SK-N-SH treated with all-trans-retinoic acid at 6 μM for 48 hours (cell line): ENCODE measurements around the gene NACC1.

Experiments
- ATAC-seq: fragments of 200-7000 bp; cut with Tn5 transposase; 3 replicates; pipeline ENCODE4 v1.9.1; 2020; ENCODE audit warnings: mild to moderate bottlenecking, moderate library complexity
- ARNTL ChIP-seq: fragments of 450-650 bp; formaldehyde crosslinking; IDR thresholded peaks from 2 replicates; pipeline ENCODE4 v1.5.0; 2020; ENCODE audit warnings: low read depth, mild to moderate bottlenecking, moderate library complexity, borderline replicate concordance
- BACH2 ChIP-seq: fragments of 250-450 bp; sonication (Bioruptor Pico); IDR thresholded peaks from 2 replicates; pipeline ENCODE4 v1.9.0; 2021; ENCODE audit warnings: mild to moderate bottlenecking, borderline replicate concordance
- CREB5 ChIP-seq: fragments of 250-450 bp; sonication (Bioruptor Pico); IDR thresholded peaks from 2 replicates; pipeline ENCODE4 v1.5.1; 2020; ENCODE audit warnings: low read depth, mild to moderate bottlenecking, moderate library complexity
- CSDC2 ChIP-seq: fragments of 250-450 bp; sonication (Bioruptor Pico); IDR thresholded peaks from 2 replicates; pipeline ENCODE4 v1.5.0; 2020; ENCODE audit warnings: mild to moderate bottlenecking, moderate library complexity
- CSRNP3 ChIP-seq: fragments of 250-450 bp; sonication (Bioruptor Pico); IDR thresholded peaks from 2 replicates; pipeline ENCODE4 v1.5.1; 2021; ENCODE audit warnings: mild to moderate bottlenecking, moderate library complexity
- ESRRG ChIP-seq: fragments of 250-450 bp; sonication (Bioruptor Pico); IDR thresholded peaks from 2 replicates; pipeline ENCODE4 v1.6.1; 2021; ENCODE audit warnings: mild to moderate bottlenecking
- GLIS3 ChIP-seq: fragments of 250-450 bp; sonication (Bioruptor Pico); IDR thresholded peaks from 2 replicates; pipeline ENCODE4 v1.5.0; 2020; ENCODE audit warnings: mild to moderate bottlenecking, moderate library complexity
- ISL1 ChIP-seq: fragments of 250-450 bp; sonication (Bioruptor Pico); IDR thresholded peaks from 2 replicates; pipeline ENCODE4 v2.1.2; 2022; ENCODE audit warnings: mild to moderate bottlenecking, moderate library complexity
- OSR1 ChIP-seq: fragments of 250-450 bp; sonication (Bioruptor Pico); IDR thresholded peaks from 2 replicates; pipeline ENCODE4 v1.8.0; 2022; ENCODE audit warnings: moderate library complexity, mild to moderate bottlenecking, inconsistent platforms
- POU6F1 ChIP-seq: fragments of 250-450 bp; sonication (Bioruptor Pico); IDR thresholded peaks from 2 replicates; pipeline ENCODE4 v1.8.0; 2021; ENCODE audit warnings: low read depth, mild to moderate bottlenecking, moderate library complexity, borderline replicate concordance
- PPARA ChIP-seq: fragments of 250-450 bp; sonication (Bioruptor Pico); IDR thresholded peaks from 2 replicates; pipeline ENCODE4 v1.5.0; 2020; ENCODE audit warnings: mild to moderate bottlenecking, borderline replicate concordance
- RARB ChIP-seq: fragments of 250-450 bp; sonication (Bioruptor Pico); IDR thresholded peaks from 2 replicates; pipeline ENCODE4 v1.8.0; 2021; ENCODE audit warnings: mild to moderate bottlenecking, moderate library complexity
- SNAI2 ChIP-seq: fragments of 250-450 bp; sonication (Bioruptor Pico); IDR thresholded peaks from 2 replicates; pipeline ENCODE4 v1.5.0; 2020; ENCODE audit warnings: mild to moderate bottlenecking, moderate library complexity
- TCF4 ChIP-seq: fragments of 250-450 bp; sonication (Bioruptor Pico); IDR thresholded peaks from 2 replicates; pipeline ENCODE4 v1.8.0; 2021; ENCODE audit warnings: mild to moderate bottlenecking, moderate library complexity, borderline replicate concordance
- TOX ChIP-seq: fragments of 250-450 bp; sonication (Bioruptor Pico); IDR thresholded peaks from 2 replicates; pipeline ENCODE4 v1.8.0; 2021; ENCODE audit warnings: mild to moderate bottlenecking, moderate library complexity, borderline replicate concordance
- TSHZ2 ChIP-seq: fragments of 250-450 bp; sonication (Bioruptor Pico); IDR thresholded peaks from 2 replicates; pipeline ENCODE4 v1.5.0; 2020; ENCODE audit warnings: mild to moderate bottlenecking, moderate library complexity
- ZC3H10 ChIP-seq: fragments of 250-450 bp; sonication (Bioruptor Pico); IDR thresholded peaks from 2 replicates; pipeline ENCODE4 v1.5.1; 2021; ENCODE audit warnings: mild to moderate bottlenecking, moderate library complexity
- ZFP3 ChIP-seq: fragments of 250-450 bp; sonication (Bioruptor Pico); IDR thresholded peaks from 2 replicates; pipeline ENCODE4 v1.5.0; 2020; ENCODE audit warnings: mild to moderate bottlenecking, moderate library complexity
- ZFP30 ChIP-seq: fragments of 450-650 bp; formaldehyde crosslinking; IDR thresholded peaks from 2 replicates; pipeline ENCODE4 v1.5.0; 2022; ENCODE audit warnings: mild to moderate bottlenecking, moderate library complexity
- ZNF565 ChIP-seq: fragments of 450-650 bp; formaldehyde crosslinking; conservative IDR thresholded peaks from 2 replicates; pipeline ENCODE4 v1.5.0; 2020; ENCODE audit warnings: low read depth, mild to moderate bottlenecking, moderate library complexity
- ZNF70 ChIP-seq: fragments of 450-650 bp; formaldehyde crosslinking; IDR thresholded peaks from 2 replicates; pipeline ENCODE4 v1.5.0; 2020; ENCODE audit warnings: mild to moderate bottlenecking, moderate library complexity
- ZNF8 ChIP-seq: fragments of 450-650 bp; formaldehyde crosslinking; IDR thresholded peaks from 2 replicates; pipeline ENCODE4 v1.5.0; 2020; ENCODE audit warnings: mild to moderate bottlenecking, moderate library complexity

NACC1 gene

GRCh38 chr19:13118424-13119193, 545 bp downstream of the NACC1 start (continued):
- TF ChIP-seq POU6F1 (CRISPR knock-in tag), result no peak

- TF ChIP-seq CREB5 (CRISPR knock-in tag) (no peak), OSR1 (no peak), TOX (no peak), ZFP30 (no peak), GLIS3 (no peak), CSRNP3 (no peak), ARNTL (CRISPR knock-in tag) (no peak), POU6F1 (CRISPR knock-in tag) (no peak), TCF4 (CRISPR knock-in tag) (no peak), PPARA (no peak), ESRRG (no peak), ZNF8 (CRISPR knock-in tag) (no peak), BACH2 (no peak), ZFP3 (no peak), ZC3H10 (CRISPR knock-in tag) (no peak), ZNF565 (CRISPR knock-in tag) (no peak), ISL1 (no peak), CSDC2 (CRISPR knock-in tag) (no peak)
- ATAC-seq, result no peak
These were observed 1.6 kb downstream of the NACC1 start for GRCh38 chr19:13119627-13120026.

GRCh38 chr19:13120031-13120430, 2.0 kb downstream of the NACC1 start:
- TF ChIP-seq CSDC2 (CRISPR knock-in tag) (no peak), TCF4 (CRISPR knock-in tag) (no peak), SNAI2 (CRISPR knock-in tag) (no peak), TSHZ2 (CRISPR knock-in tag) (no peak), ZFP3 (no peak), ZNF8 (CRISPR knock-in tag) (no peak), PPARA (no peak), CSRNP3 (no peak), ESRRG (no peak), ISL1 (no peak), CREB5 (CRISPR knock-in tag) (no peak), POU6F1 (CRISPR knock-in tag) (no peak), OSR1 (no peak), ZNF565 (CRISPR knock-in tag) (no peak), ZNF70 (CRISPR knock-in tag) (no peak), TOX (no peak), ZC3H10 (CRISPR knock-in tag) (no peak), RARB (CRISPR knock-in tag) (no peak), GLIS3 (no peak)
- ATAC-seq, result no peak
